Measurements from ENCODE around the gene METAP2.
"Not testable (repeated sequence)": the region's sequence is repeated elsewhere in the genome, so short reads cannot be mapped to it uniquely, and the experiment has no call there.

The METAP2 gene

DNA sequence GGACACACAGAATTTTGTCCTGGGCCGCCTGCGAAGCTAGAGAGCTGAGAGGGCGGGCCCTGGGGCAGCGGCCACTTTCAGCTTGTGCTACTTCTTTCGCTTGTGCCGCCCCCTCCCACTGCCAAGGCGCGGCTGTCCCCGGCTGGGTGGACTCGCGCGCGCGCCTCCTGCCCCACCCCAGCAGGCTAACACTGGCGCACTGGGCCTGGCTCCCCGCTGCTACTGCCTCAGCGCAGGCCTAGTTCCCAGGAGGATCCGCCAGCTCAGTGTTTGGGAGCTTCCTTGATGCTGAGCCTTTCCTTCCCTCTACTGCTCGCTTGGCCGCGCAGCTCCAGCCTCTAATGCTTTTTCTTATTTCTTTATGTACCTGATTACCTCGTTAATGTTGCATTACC lies 27.4 kb upstream of the METAP2 start:
- no peaks in the 10 kb centered on the region for H3K36me3 ChIP-seq (ENCODE audit: insufficient read depth, low read length)
- no peaks in the 10 kb centered on the region for H3K27me3 ChIP-seq (ENCODE audit: control insufficient read depth in 1 of 2, insufficient read depth in 2 of 2, low read length in 2 of 2)
- no peaks in the 10 kb centered on the region for H3K4me1 ChIP-seq (ENCODE audit: insufficient read depth, low read length)
- H3K4me3 ChIP-seq (ENCODE audit: low read depth in 1 of 2, low read length in 2 of 2): no peak overlapping the region
- no peak overlapping the region for H3K27ac ChIP-seq (ENCODE audit: low read depth, low read length)
- H3K9ac ChIP-seq (ENCODE audit: low read length): no peak overlapping the region
- H3K9me3 ChIP-seq (ENCODE audit: low read length): no peaks in the 10 kb centered on the region

DNA sequence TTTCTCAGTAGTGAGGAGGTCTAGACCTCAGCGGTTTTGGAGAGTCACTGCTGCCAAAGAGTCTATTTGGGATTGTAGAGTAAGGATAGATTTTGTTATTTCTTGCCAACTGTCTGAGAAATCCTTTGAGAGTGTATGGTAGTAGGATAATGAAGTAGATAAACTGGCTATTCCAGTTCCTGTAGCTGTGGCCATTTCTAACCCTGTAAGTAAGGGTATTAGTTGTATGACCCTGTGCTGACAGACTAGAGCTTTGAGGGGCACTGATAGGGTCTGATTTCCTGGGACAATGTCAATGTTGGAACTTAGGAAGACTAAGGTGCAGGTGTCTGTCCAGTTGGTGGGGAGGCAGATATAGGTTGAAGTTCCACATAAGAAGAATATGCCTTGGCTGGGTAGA lies 24.3 kb upstream of the METAP2 start:
- H3K4me3 ChIP-seq (ENCODE audit: low read depth in 1 of 2, low read length in 2 of 2); H3K36me3 ChIP-seq (ENCODE audit: insufficient read depth, low read length); H3K4me1 ChIP-seq (ENCODE audit: insufficient read depth, low read length); H3K27ac ChIP-seq (ENCODE audit: low read depth, low read length); H3K9me3 ChIP-seq (ENCODE audit: low read length); H3K27me3 ChIP-seq (ENCODE audit: control insufficient read depth in 1 of 2, insufficient read depth in 2 of 2, low read length in 2 of 2); H3K9ac ChIP-seq (ENCODE audit: low read length): not testable (repeated sequence)

DNA sequence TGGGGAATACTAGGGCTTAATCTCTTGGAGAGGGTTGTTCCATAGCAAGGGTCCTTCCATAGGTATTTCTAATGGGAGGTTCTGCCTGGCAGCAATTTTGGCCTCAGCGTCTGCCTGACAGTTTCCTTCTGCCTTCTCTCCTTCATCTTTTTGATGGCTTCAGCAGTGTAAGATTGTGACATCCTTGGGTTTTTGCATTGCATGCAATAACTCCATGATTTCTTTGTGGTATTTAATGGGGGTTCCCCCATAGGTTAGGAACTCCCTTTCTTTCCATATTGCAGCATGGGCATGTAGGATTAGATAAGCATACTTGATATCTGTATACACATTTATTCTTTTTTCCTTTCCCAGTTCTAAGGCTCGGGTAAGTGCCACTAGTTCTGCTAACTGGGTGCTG lies 21.5 kb upstream of the METAP2 start:
- not testable (repeated sequence) for H3K27ac ChIP-seq (ENCODE audit: low read depth, low read length); H3K27me3 ChIP-seq (ENCODE audit: control insufficient read depth in 1 of 2, insufficient read depth in 2 of 2, low read length in 2 of 2); H3K4me3 ChIP-seq (ENCODE audit: low read depth in 1 of 2, low read length in 2 of 2); H3K9ac ChIP-seq (ENCODE audit: low read length); H3K36me3 ChIP-seq (ENCODE audit: insufficient read depth, low read length); H3K9me3 ChIP-seq (ENCODE audit: low read length); H3K4me1 ChIP-seq (ENCODE audit: insufficient read depth, low read length)

GRCh38 chr12:95453881-95454280 lies 20.1 kb upstream of the METAP2 start:
- H3K27ac ChIP-seq (ENCODE audit: low read depth, low read length); H3K9ac ChIP-seq (ENCODE audit: low read length); H3K4me3 ChIP-seq (ENCODE audit: low read depth in 1 of 2, low read length in 2 of 2); H3K27me3 ChIP-seq (ENCODE audit: control insufficient read depth in 1 of 2, insufficient read depth in 2 of 2, low read length in 2 of 2); H3K9me3 ChIP-seq (ENCODE audit: low read length); H3K4me1 ChIP-seq (ENCODE audit: insufficient read depth, low read length); H3K36me3 ChIP-seq (ENCODE audit: insufficient read depth, low read length): not testable (repeated sequence)

DNA sequence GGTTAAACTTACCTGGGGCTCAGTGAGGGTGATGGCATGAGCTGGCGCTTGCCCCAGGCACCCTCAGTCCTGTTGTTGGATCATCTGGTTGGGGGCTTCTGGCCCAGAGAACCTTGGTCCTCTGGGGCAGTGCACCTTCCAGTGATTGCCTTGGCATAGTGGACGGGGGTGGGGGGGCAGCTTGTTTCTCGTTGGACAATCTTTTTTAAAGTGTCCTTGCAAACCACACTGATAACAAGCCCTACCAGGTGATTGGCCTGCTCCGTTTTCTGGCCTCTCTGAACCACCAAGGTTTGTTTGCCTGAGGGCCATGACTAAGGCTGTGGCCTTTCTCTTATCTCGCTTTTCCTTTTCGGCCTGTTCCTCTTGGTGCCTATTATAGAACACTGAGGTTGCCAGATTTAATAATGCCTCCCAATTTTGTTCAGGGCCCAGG lies 19.2 kb upstream of the METAP2 start:
- H3K27me3 ChIP-seq (ENCODE audit: control insufficient read depth in 1 of 2, insufficient read depth in 2 of 2, low read length in 2 of 2); H3K9me3 ChIP-seq (ENCODE audit: low read length); H3K27ac ChIP-seq (ENCODE audit: low read depth, low read length); H3K9ac ChIP-seq (ENCODE audit: low read length); H3K4me3 ChIP-seq (ENCODE audit: low read depth in 1 of 2, low read length in 2 of 2); H3K4me1 ChIP-seq (ENCODE audit: insufficient read depth, low read length); H3K36me3 ChIP-seq (ENCODE audit: insufficient read depth, low read length): not testable (repeated sequence)

DNA sequence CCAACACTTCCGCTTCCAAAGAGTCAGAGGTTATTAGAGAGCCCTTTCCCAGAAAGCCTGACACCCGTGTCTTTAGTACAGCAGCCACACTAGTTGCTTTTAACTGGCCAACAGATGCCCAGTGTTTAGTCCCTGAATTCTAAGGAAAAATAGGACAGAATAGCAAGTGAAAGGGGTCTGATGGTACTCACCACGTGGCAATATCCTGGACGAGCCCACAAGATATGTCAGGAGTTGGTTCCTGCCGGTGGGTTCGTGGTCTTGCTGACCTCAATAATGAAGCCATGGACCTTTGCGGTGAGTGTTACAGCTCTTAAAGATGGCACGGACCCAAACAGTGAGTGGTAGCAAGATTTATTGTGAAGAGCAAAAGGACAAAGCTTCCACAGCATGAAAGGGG lies 16.3 kb upstream of the METAP2 start:
- not testable (repeated sequence) for H3K27ac ChIP-seq (ENCODE audit: low read depth, low read length); H3K4me1 ChIP-seq (ENCODE audit: insufficient read depth, low read length); H3K9ac ChIP-seq (ENCODE audit: low read length); H3K27me3 ChIP-seq (ENCODE audit: control insufficient read depth in 1 of 2, insufficient read depth in 2 of 2, low read length in 2 of 2); H3K4me3 ChIP-seq (ENCODE audit: low read depth in 1 of 2, low read length in 2 of 2); H3K36me3 ChIP-seq (ENCODE audit: insufficient read depth, low read length); H3K9me3 ChIP-seq (ENCODE audit: low read length)

DNA sequence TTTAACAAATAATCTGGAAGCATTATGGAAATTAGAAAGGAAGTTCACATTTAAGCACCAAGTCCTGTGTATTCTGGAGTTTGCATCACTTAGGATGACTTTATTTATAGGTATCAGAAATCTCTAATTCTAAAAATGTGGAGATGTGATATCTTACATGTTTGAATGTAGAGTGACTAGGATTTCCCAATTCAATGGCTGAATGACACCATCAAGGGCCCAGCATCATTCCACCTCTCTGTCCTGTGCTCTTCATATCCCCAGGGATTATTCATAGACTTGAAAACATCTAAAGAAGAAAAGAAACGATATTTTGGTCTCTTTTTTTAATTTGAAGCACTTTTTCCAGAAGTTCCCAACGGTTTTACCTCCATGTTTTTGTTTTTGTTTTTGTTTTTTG lies 15.2 kb upstream of the METAP2 start:
- Histone ChIP-seq H3K9ac (ENCODE audit: low read length) (no peak overlapping the region), H3K4me1 (ENCODE audit: insufficient read depth, low read length) (no peaks in the 10 kb centered on the region), H3K27me3 (ENCODE audit: control insufficient read depth in 1 of 2, insufficient read depth in 2 of 2, low read length in 2 of 2) (no peaks in the 10 kb centered on the region), H3K9me3 (ENCODE audit: low read length) (no peaks in the 10 kb centered on the region), H3K4me3 (ENCODE audit: low read depth in 1 of 2, low read length in 2 of 2) (no peak overlapping the region), H3K36me3 (ENCODE audit: insufficient read depth, low read length) (no peaks in the 10 kb centered on the region), H3K27ac (ENCODE audit: low read depth, low read length) (no peak overlapping the region)

- Histone ChIP-seq H3K9ac (ENCODE audit: low read length) (no peak overlapping the region), H3K27me3 (ENCODE audit: control insufficient read depth in 1 of 2, insufficient read depth in 2 of 2, low read length in 2 of 2) (no peaks in the 10 kb centered on the region)
Observed at GRCh38 chr12:95459310-95459709, 14.6 kb upstream of the METAP2 start.

GRCh38 chr12:95460105-95460504 lies 13.8 kb upstream of the METAP2 start:
- H3K9ac ChIP-seq (ENCODE audit: low read length): no peak overlapping the region

More at GRCh38 chr12:95459310-95459709, 14.6 kb upstream of the METAP2 start:
- Histone ChIP-seq H3K4me1 (ENCODE audit: insufficient read depth, low read length) (no peaks in the 10 kb centered on the region), H3K4me3 (ENCODE audit: low read depth in 1 of 2, low read length in 2 of 2) (no peak overlapping the region), H3K27ac (ENCODE audit: low read depth, low read length) (no peak overlapping the region), H3K9me3 (ENCODE audit: low read length) (no peaks in the 10 kb centered on the region), H3K36me3 (ENCODE audit: insufficient read depth, low read length) (no peaks in the 10 kb centered on the region)

DNA sequence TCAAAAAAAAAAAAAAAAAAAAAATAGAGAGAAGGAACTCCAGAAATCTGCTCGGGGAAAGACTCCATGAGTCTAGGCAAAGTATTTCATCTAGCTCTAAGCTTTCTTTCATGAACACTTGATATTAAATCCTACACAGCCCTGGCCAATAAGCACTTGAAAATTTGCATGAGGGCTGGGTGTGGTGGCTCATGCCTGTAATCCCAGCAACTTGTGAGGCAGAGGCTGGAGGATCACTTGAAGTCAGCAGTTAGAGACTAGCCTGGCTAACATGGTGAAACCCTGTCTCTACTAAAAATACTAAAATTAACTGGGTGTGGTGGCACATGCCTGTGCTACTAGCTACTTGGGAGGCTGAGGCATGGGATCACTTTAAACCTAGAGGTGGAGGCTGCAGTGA lies 13.1 kb upstream of the METAP2 start:
- Histone ChIP-seq H3K27me3 (ENCODE audit: control insufficient read depth in 1 of 2, insufficient read depth in 2 of 2, low read length in 2 of 2) (no peaks in the 10 kb centered on the region), H3K9ac (ENCODE audit: low read length) (no peak overlapping the region), H3K27ac (ENCODE audit: low read depth, low read length) (no peak overlapping the region), H3K36me3 (ENCODE audit: insufficient read depth, low read length) (no peaks in the 10 kb centered on the region), H3K4me1 (ENCODE audit: insufficient read depth, low read length) (no peaks in the 10 kb centered on the region), H3K9me3 (ENCODE audit: low read length) (no peaks in the 10 kb centered on the region), H3K4me3 (ENCODE audit: low read depth in 1 of 2, low read length in 2 of 2) (no peak overlapping the region)

More at GRCh38 chr12:95460105-95460504, 13.8 kb upstream of the METAP2 start:
- no peaks in the 10 kb centered on the region for H3K9me3 ChIP-seq (ENCODE audit: low read length)
- no peaks in the 10 kb centered on the region for H3K27me3 ChIP-seq (ENCODE audit: control insufficient read depth in 1 of 2, insufficient read depth in 2 of 2, low read length in 2 of 2)
- no peaks in the 10 kb centered on the region for H3K36me3 ChIP-seq (ENCODE audit: insufficient read depth, low read length)
- H3K4me3 ChIP-seq (ENCODE audit: low read depth in 1 of 2, low read length in 2 of 2): no peak overlapping the region
- no peak overlapping the region for H3K27ac ChIP-seq (ENCODE audit: low read depth, low read length)
- H3K4me1 ChIP-seq (ENCODE audit: insufficient read depth, low read length): no peaks in the 10 kb centered on the region

DNA sequence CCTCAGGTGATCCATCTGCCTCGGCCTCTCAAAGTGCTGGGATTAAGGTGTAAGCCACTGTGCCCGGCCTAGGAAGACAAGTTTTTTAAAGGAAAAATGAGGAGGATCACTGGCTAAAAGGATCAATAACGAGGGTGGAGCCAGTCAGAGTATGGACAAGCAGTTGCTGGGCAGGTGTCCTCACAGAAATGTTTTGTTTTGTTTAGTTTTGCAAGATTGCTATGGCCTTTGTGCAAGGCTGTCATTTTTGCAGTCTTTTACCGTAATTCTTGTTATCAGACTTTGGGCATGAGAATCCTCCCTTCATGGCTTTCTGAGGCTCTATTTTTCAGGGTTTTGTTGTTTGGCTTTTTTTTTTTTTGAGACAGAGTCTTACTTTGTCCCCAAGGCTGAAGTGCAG lies 11.9 kb upstream of the METAP2 start:
- Histone ChIP-seq H3K9me3 (ENCODE audit: low read length) (no peaks in the 10 kb centered on the region), H3K4me3 (ENCODE audit: low read depth in 1 of 2, low read length in 2 of 2) (no peak overlapping the region)

DNA sequence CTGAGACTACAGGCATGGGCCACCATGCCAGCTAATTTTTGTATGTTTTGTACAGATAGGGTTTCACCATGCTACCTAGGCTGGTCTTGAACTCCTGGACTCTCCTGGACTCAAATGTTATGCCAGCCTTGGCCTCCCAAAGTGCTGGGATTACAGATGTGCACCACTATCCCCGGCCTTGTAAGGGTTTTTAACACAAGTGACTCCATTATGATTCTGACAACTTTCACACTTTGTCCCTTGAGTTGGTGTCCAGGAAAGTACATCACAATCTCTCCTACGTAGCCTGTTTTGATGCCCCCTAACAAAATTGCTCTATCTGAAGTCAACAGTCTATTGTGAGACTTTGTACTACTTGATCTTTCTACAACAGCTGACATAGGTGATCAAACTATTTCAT lies 11.4 kb upstream of the METAP2 start:
- no peak overlapping the region for H3K9ac ChIP-seq (ENCODE audit: low read length)
- no peaks in the 10 kb centered on the region for H3K9me3 ChIP-seq (ENCODE audit: low read length)
- H3K4me3 ChIP-seq (ENCODE audit: low read depth in 1 of 2, low read length in 2 of 2): no peak overlapping the region
- H3K36me3 ChIP-seq (ENCODE audit: insufficient read depth, low read length): no peaks in the 10 kb centered on the region
- H3K27me3 ChIP-seq (ENCODE audit: control insufficient read depth in 1 of 2, insufficient read depth in 2 of 2, low read length in 2 of 2): no peaks in the 10 kb centered on the region
- H3K27ac ChIP-seq (ENCODE audit: low read depth, low read length): no peak overlapping the region
- H3K4me1 ChIP-seq (ENCODE audit: insufficient read depth, low read length): no peaks in the 10 kb centered on the region

More for the DNA sequence above, 11.9 kb upstream of the METAP2 start:
- Histone ChIP-seq H3K36me3 (ENCODE audit: insufficient read depth, low read length) (no peaks in the 10 kb centered on the region), H3K27me3 (ENCODE audit: control insufficient read depth in 1 of 2, insufficient read depth in 2 of 2, low read length in 2 of 2) (no peaks in the 10 kb centered on the region), H3K9ac (ENCODE audit: low read length) (no peak overlapping the region), H3K4me1 (ENCODE audit: insufficient read depth, low read length) (no peaks in the 10 kb centered on the region), H3K27ac (ENCODE audit: low read depth, low read length) (no peak overlapping the region)

All from muscle layer of colon (tissue), 2 donors.